ENCODE results near the gene MAPK12.

DNA sequence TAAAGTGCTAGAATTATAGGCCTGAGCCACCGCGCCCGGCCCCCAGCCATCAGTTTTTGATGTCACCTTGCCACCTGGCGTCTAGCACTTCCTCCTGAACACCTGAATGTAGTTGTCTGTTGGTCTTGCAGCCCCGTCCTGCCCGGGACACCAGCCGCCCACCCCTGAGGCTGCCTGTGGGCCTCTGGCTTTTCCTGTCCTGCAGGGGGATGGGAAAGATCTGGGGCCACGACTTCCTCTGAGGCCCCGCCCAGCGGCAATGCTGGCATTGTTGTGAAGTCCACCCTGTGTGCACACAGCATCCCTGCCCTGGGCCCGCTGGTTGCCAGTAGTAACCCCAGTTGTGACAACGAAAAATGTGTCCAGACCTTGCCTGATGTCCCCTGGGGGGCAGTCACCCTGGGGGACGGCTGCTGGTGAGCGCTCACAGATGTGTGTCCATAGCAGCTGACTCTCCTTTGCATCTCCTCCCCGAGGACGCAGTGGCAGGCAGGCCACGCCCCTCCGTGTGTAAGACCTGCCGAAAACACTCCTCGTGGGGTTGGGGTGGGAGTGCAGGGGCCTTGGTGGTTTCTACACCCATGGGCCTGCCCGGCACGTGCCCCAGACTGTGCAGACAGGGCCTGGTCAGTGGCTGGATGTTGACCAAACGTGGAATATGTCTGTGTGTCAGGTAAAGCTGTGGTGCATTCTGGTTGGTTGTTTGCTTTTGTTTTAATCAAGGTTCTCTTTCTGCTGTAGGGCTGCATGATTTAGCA lies 53.9 kb downstream of the MAPK12 start:
- TF ChIP-seq, protein P1, sequence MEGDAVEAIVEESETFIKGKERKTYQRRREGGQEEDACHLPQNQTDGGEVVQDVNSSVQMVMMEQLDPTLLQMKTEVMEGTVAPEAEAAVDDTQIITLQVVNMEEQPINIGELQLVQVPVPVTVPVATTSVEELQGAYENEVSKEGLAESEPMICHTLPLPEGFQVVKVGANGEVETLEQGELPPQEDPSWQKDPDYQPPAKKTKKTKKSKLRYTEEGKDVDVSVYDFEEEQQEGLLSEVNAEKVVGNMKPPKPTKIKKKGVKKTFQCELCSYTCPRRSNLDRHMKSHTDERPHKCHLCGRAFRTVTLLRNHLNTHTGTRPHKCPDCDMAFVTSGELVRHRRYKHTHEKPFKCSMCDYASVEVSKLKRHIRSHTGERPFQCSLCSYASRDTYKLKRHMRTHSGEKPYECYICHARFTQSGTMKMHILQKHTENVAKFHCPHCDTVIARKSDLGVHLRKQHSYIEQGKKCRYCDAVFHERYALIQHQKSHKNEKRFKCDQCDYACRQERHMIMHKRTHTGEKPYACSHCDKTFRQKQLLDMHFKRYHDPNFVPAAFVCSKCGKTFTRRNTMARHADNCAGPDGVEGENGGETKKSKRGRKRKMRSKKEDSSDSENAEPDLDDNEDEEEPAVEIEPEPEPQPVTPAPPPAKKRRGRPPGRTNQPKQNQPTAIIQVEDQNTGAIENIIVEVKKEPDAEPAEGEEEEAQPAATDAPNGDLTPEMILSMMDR (conservative IDR thresholded peaks at IDR 0.05; ENCODE audit: low read length), result no peak
- TF ChIP-seq EZH2phosphoT487 (IDR thresholded peaks at IDR 0.05; ENCODE audit: borderline replicate concordance), result no peak
